GM12864 (cell line): ENCODE data around the gene PPP1R14C.

Source experiments
- DNase-seq: peaks from one replicate; pipeline ENCODE4 v3.0.0-alpha.2; 2011; ENCODE audit warnings: low read depth
- H3K4me3 ChIP-seq: 2 replicates; pipeline ENCODE4 v1.5.1; 2011; ENCODE audit warnings: mild to moderate bottlenecking, low read depth, low read length, control low read depth
- TF ChIP-seq, protein P1 (sequence below): IDR thresholded peaks from 2 replicates; pipeline ENCODE4 v1.5.1; 2011; ENCODE audit warnings: low read depth, mild to moderate bottlenecking, moderate library complexity, low read length, control low read depth, inconsistent platforms; ENCODE audit errors: missing control alignments

Gene PPP1R14C

GRCh38 chr6:150200428-150201100 lies 57.7 kb downstream of the PPP1R14C start:
- TF ChIP-seq, protein P1, sequence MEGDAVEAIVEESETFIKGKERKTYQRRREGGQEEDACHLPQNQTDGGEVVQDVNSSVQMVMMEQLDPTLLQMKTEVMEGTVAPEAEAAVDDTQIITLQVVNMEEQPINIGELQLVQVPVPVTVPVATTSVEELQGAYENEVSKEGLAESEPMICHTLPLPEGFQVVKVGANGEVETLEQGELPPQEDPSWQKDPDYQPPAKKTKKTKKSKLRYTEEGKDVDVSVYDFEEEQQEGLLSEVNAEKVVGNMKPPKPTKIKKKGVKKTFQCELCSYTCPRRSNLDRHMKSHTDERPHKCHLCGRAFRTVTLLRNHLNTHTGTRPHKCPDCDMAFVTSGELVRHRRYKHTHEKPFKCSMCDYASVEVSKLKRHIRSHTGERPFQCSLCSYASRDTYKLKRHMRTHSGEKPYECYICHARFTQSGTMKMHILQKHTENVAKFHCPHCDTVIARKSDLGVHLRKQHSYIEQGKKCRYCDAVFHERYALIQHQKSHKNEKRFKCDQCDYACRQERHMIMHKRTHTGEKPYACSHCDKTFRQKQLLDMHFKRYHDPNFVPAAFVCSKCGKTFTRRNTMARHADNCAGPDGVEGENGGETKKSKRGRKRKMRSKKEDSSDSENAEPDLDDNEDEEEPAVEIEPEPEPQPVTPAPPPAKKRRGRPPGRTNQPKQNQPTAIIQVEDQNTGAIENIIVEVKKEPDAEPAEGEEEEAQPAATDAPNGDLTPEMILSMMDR = no peak
- DNase-seq = no peak
- no peak overlapping the region for H3K4me3 ChIP-seq

GRCh38 chr6:150201285-150201684 lies 58.4 kb downstream of the PPP1R14C start:
- H3K4me3 ChIP-seq = no peak overlapping the region
- DNase-seq = no peak
- TF ChIP-seq, protein P1 = no peak

DNA sequence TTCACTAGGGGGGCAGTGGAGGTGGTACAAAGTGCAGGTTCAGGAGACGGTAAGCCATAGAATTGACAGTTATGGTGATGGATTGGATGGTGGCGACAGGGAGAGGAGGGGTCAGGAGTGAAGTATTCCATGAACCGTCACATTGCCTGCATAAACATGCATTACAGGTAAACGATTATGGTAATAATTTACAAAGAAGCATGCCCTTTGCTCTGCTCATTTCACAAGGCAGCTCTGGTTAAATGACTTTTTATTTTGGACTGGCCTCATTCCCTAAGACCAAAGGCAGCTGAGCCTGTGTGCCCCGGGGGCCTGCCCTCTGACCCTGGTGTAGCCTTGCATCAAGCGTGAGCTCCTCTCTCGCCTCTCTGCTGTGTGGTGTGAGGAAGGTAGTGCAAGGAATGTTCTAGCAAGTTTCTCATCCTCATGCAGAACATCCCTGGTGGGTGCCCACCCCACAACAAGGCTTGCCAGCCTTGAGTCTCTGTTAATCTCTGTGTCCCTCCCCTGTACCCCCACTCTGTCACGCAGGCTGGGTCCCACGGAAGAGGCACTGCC lies 59.0 kb downstream of the PPP1R14C start:
- DNase-seq = no peak
- no peak overlapping the region for H3K4me3 ChIP-seq
- TF ChIP-seq, protein P1 = no peak

DNA sequence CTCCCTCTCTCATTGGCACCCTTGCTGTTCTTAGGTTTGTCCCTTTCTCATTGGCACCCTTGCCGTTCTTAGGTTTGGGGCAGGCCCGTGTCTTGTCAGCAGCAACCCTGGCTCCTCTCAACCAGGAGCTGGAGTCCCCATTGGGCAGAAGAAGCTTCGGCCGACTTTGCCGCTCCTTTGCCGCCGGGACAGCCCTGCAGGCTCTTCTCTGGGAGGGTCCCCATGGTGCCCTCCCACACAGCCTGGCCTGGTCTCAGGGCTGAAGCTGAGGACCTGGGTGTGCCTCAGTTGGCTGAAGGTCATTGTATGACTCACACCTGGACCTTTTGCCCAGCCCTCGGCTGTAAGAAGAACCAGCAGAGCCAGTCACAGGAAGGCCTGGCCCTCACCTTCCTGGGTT lies 59.6 kb downstream of the PPP1R14C start:
- no peak overlapping the region for H3K4me3 ChIP-seq
- TF ChIP-seq, protein P1 = no peak
- DNase-seq = no peak

DNA sequence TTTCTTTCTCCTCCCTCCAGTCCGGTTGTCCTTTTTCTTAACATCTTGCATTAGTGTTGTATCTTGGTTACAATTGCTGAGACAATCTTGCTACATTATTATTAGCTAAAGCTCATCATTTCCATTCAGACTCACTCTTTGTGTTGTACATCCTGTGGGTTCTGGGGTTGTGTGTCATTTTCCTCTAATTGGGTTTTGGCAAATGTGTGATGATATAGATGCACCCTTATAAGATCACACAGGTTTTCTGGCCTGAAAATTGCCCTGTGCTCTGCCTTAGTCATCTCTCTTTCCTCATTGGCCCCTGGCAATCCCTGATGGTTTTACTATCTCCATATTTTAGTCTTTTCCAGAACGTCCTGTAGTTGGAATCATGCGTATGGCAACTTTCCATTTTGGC lies 60.1 kb downstream of the PPP1R14C start:
- no peak for DNase-seq
- TF ChIP-seq, protein P1 = no peak
- H3K4me3 ChIP-seq = no peak overlapping the region

- H3K4me3 ChIP-seq = no peak overlapping the region
- no peak for DNase-seq
- TF ChIP-seq, protein P1 = no peak
Measured at GRCh38 chr6:150203378-150203777, 60.5 kb downstream of the PPP1R14C start.

GRCh38 chr6:150203871-150204545 lies 61.2 kb downstream of the PPP1R14C start:
- H3K4me3 ChIP-seq = no peak overlapping the region
- no peak for DNase-seq
- TF ChIP-seq, protein P1 = no peak
